H9 (cell line): ENCODE data around the gene VASP. TPM values are rescaled to one million over a fixed set of nuclear protein-coding genes. Genes with fewer than 3 reads are reported as not detected.

Experiments
- DNase-seq: peaks from one replicate; pipeline ENCODE4 v3.0.0-alpha.2; 2017
- H2AFZ ChIP-seq: one replicate; pipeline ENCODE4 v1.6.1; 2013; ENCODE audit warnings: mild to moderate bottlenecking, low read length, control low read depth, moderate library complexity
- H2AK5ac ChIP-seq: 2 replicates; pipeline ENCODE4 v1.6.1; 2013; ENCODE audit warnings: low read length, control low read depth, mixed read lengths; ENCODE audit not compliant: insufficient read length
- H2BK120ac ChIP-seq: one replicate; pipeline ENCODE4 v1.6.1; 2013; ENCODE audit warnings: low read depth, mild to moderate bottlenecking, low read length, control low read depth, inconsistent platforms; ENCODE audit not compliant: poor library complexity, severe bottlenecking
- H2BK12ac ChIP-seq: 2 replicates; pipeline ENCODE4 v1.6.1; 2013; ENCODE audit warnings: low read length, control low read depth, mixed read lengths, low read depth; ENCODE audit not compliant: insufficient read length
- H2BK15ac ChIP-seq: 2 replicates; pipeline ENCODE4 v1.6.1; 2013; ENCODE audit warnings: low read depth, low read length, control low read depth
- H2BK20ac ChIP-seq: one replicate; pipeline ENCODE4 v1.6.1; 2013; ENCODE audit warnings: low read depth, mild to moderate bottlenecking, low read length, control low read depth, inconsistent platforms; ENCODE audit not compliant: poor library complexity, severe bottlenecking
- H2BK5ac ChIP-seq: 2 replicates; pipeline ENCODE4 v1.6.1; 2013; ENCODE audit warnings: low read length, control low read depth, mixed read lengths; ENCODE audit not compliant: insufficient read length
- H3K14ac ChIP-seq: 2 replicates; pipeline ENCODE4 v1.6.1; 2013; ENCODE audit warnings: low read length, control low read depth; ENCODE audit not compliant: insufficient read depth
- H3K18ac ChIP-seq: 2 replicates; pipeline ENCODE4 v1.6.1; 2013; ENCODE audit warnings: low read depth, mild to moderate bottlenecking, mixed read lengths, low read length, control low read depth; ENCODE audit not compliant: insufficient read length
- H3K23ac ChIP-seq: 2 replicates; pipeline ENCODE4 v1.6.1; 2013; ENCODE audit warnings: low read length, control low read depth, mixed read lengths, low read depth; ENCODE audit not compliant: insufficient read length
- H3K23me2 ChIP-seq: 2 replicates; pipeline ENCODE4 v1.6.1; 2013; ENCODE audit warnings: low read depth, mild to moderate bottlenecking, mixed read lengths, low read length, control low read depth; ENCODE audit not compliant: insufficient read length, poor library complexity, severe bottlenecking
- H3K27ac ChIP-seq: 2 replicates; pipeline ENCODE4 v1.5.1; 2013; ENCODE audit warnings: low read length, control low read depth, mixed read lengths, low read depth; ENCODE audit not compliant: insufficient read length
- H3K27me3 ChIP-seq: 2 replicates; pipeline ENCODE4 v1.6.1; 2013; ENCODE audit warnings: low read length, control low read depth, inconsistent platforms; ENCODE audit not compliant: insufficient read depth
- H3K4ac ChIP-seq: 2 replicates; pipeline ENCODE4 v1.6.1; 2013; ENCODE audit warnings: low read depth, mild to moderate bottlenecking, control low read depth, inconsistent platforms, low read length, moderate library complexity
- H3K4me1 ChIP-seq: 2 replicates; pipeline ENCODE4 v1.6.1; 2013; ENCODE audit warnings: low read length, control low read depth, inconsistent platforms; ENCODE audit not compliant: insufficient read depth
- H3K4me2 ChIP-seq: 2 replicates; pipeline ENCODE4 v1.6.1; 2013; ENCODE audit warnings: low read length, control low read depth, mixed read lengths; ENCODE audit not compliant: insufficient read length, insufficient read depth
- H3K56ac ChIP-seq: 2 replicates; pipeline ENCODE4 v1.6.1; 2013; ENCODE audit warnings: low read depth, mild to moderate bottlenecking, mixed read lengths, low read length, control low read depth; ENCODE audit not compliant: insufficient read length
- H3K79me1 ChIP-seq: 2 replicates; pipeline ENCODE4 v1.6.1; 2013; ENCODE audit warnings: low read depth, mild to moderate bottlenecking, moderate library complexity, low read length, control low read depth, inconsistent platforms; ENCODE audit not compliant: insufficient read depth, poor library complexity, severe bottlenecking
- H3K79me2 ChIP-seq: 2 replicates; pipeline ENCODE4 v1.6.1; 2013; ENCODE audit warnings: low read length, control low read depth, inconsistent platforms; ENCODE audit not compliant: insufficient read depth
- H3K9ac ChIP-seq: 2 replicates; pipeline ENCODE4 v1.6.1; 2013; ENCODE audit warnings: low read length, control low read depth, mixed read lengths; ENCODE audit not compliant: insufficient read length; ENCODE audit errors: extremely low read depth
- H3K9me3 ChIP-seq: one replicate; pipeline ENCODE4 v1.6.1; 2013; ENCODE audit warnings: low read depth, low read length, inconsistent platforms; ENCODE audit not compliant: control insufficient read depth
- H3T11ph ChIP-seq: one replicate; pipeline ENCODE4 v1.6.1; 2013; ENCODE audit warnings: mild to moderate bottlenecking, low read length, control low read depth, inconsistent platforms
- H4K20me1 ChIP-seq: one replicate; pipeline ENCODE4 v1.6.1; 2013; ENCODE audit not compliant: control insufficient read depth, insufficient read length, insufficient read depth
- H4K5ac ChIP-seq: 2 replicates; pipeline ENCODE4 v1.6.1; 2013; ENCODE audit warnings: low read depth, mild to moderate bottlenecking, mixed read lengths, low read length, control low read depth; ENCODE audit not compliant: insufficient read length
- H4K8ac ChIP-seq: replicated peaks from 2 replicates; pipeline ENCODE4 v1.6.1; 2013; ENCODE audit warnings: low read length, control low read depth, mixed read lengths, low read depth; ENCODE audit not compliant: insufficient read length
- H4K91ac ChIP-seq: 2 replicates; pipeline ENCODE4 v1.6.1; 2013; ENCODE audit warnings: low read depth, mild to moderate bottlenecking, moderate library complexity, mixed read lengths, low read length, control low read depth; ENCODE audit not compliant: insufficient read length
- H3K27ac Mint-ChIP-seq, 3 experiments: 2 replicates in 2 of 3; 3 replicates in 1 of 3; pipeline ENCODE4 v1.8.0; 2020 to 2021; ENCODE audit warnings: mixed read lengths in 3 of 3, mild to moderate bottlenecking in 1 of 3, moderate library complexity in 1 of 3
- H3K27me3 Mint-ChIP-seq: 2 replicates; pipeline ENCODE4 v1.8.0; 2021; ENCODE audit warnings: low read depth, mild to moderate bottlenecking, moderate library complexity, mixed read lengths
- H3K36me3 Mint-ChIP-seq, 3 experiments: 2 replicates in 2 of 3; 3 replicates in 1 of 3; pipeline ENCODE4 v1.8.0; 2020 to 2021; ENCODE audit warnings: low read depth in 3 of 3, mixed read lengths in 3 of 3; ENCODE audit not compliant: insufficient read depth in 1 of 3
- H3K4me1 Mint-ChIP-seq, 2 experiments: 2 replicates each; pipeline ENCODE4 v1.8.0; 2020; ENCODE audit warnings: mixed read lengths in 2 of 2
- H3K4me3 Mint-ChIP-seq, 2 experiments: 2 replicates in 1 of 2; 3 replicates in 1 of 2; pipeline ENCODE4 v1.8.0; 2020 to 2021; ENCODE audit warnings: mild to moderate bottlenecking in 2 of 2, mixed read lengths in 2 of 2, moderate library complexity in 1 of 2
- H3K9me3 Mint-ChIP-seq, 2 experiments: 2 replicates in 1 of 2; 3 replicates in 1 of 2; pipeline ENCODE4 v1.8.0; 2020; ENCODE audit warnings: mild to moderate bottlenecking in 2 of 2, mixed read lengths in 2 of 2, moderate library complexity in 1 of 2
- CTCF ChIP-seq: fragments of 200-600 bp; sonication (generic); conservative IDR thresholded peaks from 3 replicates; pipeline ENCODE4 v1.8.0; 2021; ENCODE audit warnings: antibody characterized with exemption, mild to moderate bottlenecking
- WGBS: extraction: QIAGEN DNeasy Blood & Tissue Kit; methylation state at CpG from one replicate; pipeline ENCODE4 v1.1.7; 2013; ENCODE audit warnings: missing lambda C conversion rate, low lambda C conversion rate, mixed read lengths; ENCODE audit not compliant: insufficient read length; ENCODE audit errors: extremely low coverage; 5-methylcytosine and 5-hydroxymethylcytosine counted together
- total RNA-seq: library from RNA; stranded (reverse); gene quantifications from 2 replicates; pipeline ENCODE4 v1.2.1, GENCODE V29; 2021

Gene VASP
- total RNA-seq, 1 experiment from 2014 or later, result 157 TPM

GRCh38 chr19:45488708-45489107 is 18.6 kb upstream of the VASP start:
- DNase-seq, result no peak
- Histone ChIP-seq H3T11ph (no peak overlapping the region), H2AFZ (no peak overlapping the region), H2BK12ac (no peak overlapping the region), H2BK120ac (no peak overlapping the region), H2BK15ac (no peak overlapping the region), H2BK5ac (no peak overlapping the region), H3K79me2 (no peaks in the 10 kb centered on the region), H4K5ac (no peak overlapping the region), H2BK20ac (no peak overlapping the region), H3K27me3 (no peaks in the 10 kb centered on the region), H3K9ac (no peak overlapping the region), H3K9me3 (no peaks in the 10 kb centered on the region), H2AK5ac (no peak overlapping the region), H3K27ac (no peak overlapping the region), H3K23ac (no peak overlapping the region), H4K20me1 (no peaks in the 10 kb centered on the region), H4K91ac (no peak overlapping the region), H4K8ac (no peak overlapping the region), H3K14ac (no peak overlapping the region), H3K4me1 (no peaks in the 10 kb centered on the region; the same call in 1 of the 2 replicates), H3K79me1 (no peaks in the 10 kb centered on the region), H3K18ac (no peak overlapping the region), H3K23me2 (peaks cover 11% of the 10 kb centered on the region), H3K4me2 (no peak overlapping the region), H3K56ac (no peak overlapping the region), H3K4ac (no peak overlapping the region)
- Mint-ChIP-seq H3K4me3 (no peak overlapping the region), H3K36me3 (peaks cover 2 to 21% (median 9%) of the 10 kb centered on the region in 3 experiments; a peak in 4 of 7 replicates), H3K27ac (0 out of 7 replicates have a peak overlapping the region, but pooled peaks of 1 of the 3 experiments have one; percentile 6), H3K4me1 (peaks cover 15 to 20% of the 10 kb centered on the region in 2 experiments), H3K27me3 (no peaks in the 10 kb centered on the region), H3K9me3 (peaks cover 0 to 2% of the 10 kb centered on the region in 2 experiments; a peak in 1 of 5 replicates)
- no peak for TF ChIP-seq CTCF
- no CpG with 5 or more reads among the region's 15 CpGs for WGBS
